NT2/D1 (cell line): ENCODE data around the gene CYREN.

Experiments
- SUZ12 ChIP-seq: IDR thresholded peaks from 2 replicates; pipeline ENCODE4 v1.6.1; 2011; ENCODE audit not compliant: insufficient read length, insufficient read depth; ENCODE audit errors: extremely low read depth
- YY1 ChIP-seq: IDR thresholded peaks from 2 replicates; pipeline ENCODE4 v1.6.1; 2011; ENCODE audit not compliant: insufficient read length, insufficient read depth
- ZNF274 ChIP-seq: IDR thresholded peaks from 2 replicates; pipeline ENCODE4 v1.6.1; 2011; ENCODE audit warnings: mild to moderate bottlenecking, low read depth, low read length

GRCh38 chr7:135201350-135201749, 30.8 kb upstream of the CYREN start:
- no peak for TF ChIP-seq SUZ12
- TF ChIP-seq ZNF274: no peak
- no peak for TF ChIP-seq YY1
